VCaP (cell line): ENCODE data around the gene ZBTB16.

Experiments used
- H3K27ac ChIP-seq: fragments of 450-650 bp; 2 replicates; pipeline ENCODE4 v1.5.1; 2017
- TF ChIP-seq, protein P1 (sequence below): fragments of 450-650 bp; conservative IDR thresholded peaks from 2 replicates; pipeline ENCODE4 v1.5.1; 2017; ENCODE audit warnings: mild to moderate bottlenecking, moderate library complexity

The ZBTB16 gene

DNA sequence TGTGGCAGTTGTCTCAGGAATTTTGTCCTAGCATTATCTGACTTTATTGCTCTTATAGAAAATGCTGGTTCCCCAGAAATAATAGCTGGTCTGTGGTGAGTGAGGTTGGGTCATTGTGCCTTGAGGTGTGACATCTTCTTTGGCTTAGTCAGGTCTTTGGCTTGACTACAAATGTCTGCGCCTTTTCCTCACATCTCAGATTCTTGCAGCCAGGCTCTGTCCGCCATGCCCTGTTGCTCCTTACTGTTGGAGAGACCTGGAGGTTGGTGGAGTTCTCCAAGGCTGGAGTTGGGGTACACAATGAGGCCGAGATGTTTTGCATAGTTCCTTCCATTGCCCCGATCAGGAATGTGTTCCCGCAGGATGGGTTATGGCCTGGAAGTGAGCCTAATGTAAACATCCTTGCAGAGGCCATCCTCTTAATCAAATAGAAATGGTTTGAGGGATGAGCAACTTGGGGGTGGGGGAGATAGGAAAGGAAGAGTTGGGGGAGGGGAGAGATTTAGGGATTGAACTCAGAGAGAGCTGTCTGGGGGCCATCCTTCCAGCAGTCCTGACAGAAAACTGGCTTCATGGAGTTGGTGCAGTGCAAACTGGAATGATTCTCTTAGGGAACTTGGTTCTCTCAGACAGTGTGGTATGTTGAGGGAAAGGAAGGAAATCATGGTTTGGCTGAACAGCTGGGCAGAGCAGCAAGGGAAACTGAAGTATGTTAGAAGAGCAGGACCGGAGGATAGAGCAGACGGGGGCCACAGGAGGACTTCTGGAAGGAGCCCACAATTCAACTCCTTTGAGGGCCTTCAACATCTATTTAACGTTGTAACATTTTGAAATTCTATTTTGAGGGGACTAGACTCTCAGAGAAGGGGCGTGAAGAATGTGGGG is 49.9 kb downstream of the ZBTB16 start:
- TF ChIP-seq, protein P1, sequence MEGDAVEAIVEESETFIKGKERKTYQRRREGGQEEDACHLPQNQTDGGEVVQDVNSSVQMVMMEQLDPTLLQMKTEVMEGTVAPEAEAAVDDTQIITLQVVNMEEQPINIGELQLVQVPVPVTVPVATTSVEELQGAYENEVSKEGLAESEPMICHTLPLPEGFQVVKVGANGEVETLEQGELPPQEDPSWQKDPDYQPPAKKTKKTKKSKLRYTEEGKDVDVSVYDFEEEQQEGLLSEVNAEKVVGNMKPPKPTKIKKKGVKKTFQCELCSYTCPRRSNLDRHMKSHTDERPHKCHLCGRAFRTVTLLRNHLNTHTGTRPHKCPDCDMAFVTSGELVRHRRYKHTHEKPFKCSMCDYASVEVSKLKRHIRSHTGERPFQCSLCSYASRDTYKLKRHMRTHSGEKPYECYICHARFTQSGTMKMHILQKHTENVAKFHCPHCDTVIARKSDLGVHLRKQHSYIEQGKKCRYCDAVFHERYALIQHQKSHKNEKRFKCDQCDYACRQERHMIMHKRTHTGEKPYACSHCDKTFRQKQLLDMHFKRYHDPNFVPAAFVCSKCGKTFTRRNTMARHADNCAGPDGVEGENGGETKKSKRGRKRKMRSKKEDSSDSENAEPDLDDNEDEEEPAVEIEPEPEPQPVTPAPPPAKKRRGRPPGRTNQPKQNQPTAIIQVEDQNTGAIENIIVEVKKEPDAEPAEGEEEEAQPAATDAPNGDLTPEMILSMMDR = no peak
- peak overlapping the region; percentile 72 for H3K27ac ChIP-seq

DNA sequence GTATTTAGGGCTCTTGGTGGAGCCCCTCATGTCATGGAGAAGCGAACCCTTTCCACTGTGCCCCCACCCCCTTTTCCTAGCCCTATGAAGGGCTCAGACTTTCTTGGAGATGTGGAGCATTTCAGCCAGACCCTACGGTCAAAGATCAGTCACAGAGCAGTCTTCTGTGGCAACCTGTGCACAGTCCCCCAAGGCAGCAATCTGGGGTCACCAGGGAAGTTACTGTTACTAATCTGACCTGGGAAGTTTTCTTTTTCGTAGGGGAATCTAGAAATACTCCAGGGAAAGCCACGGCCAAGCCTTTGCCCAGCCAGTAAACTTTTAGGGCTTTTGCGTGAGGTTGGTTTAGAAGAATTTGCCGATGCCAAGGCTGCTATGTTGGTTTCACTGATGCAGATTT is 50.6 kb downstream of the ZBTB16 start:
- TF ChIP-seq, protein P1 = no peak
- H3K27ac ChIP-seq = peak overlapping the region; percentile 72

DNA sequence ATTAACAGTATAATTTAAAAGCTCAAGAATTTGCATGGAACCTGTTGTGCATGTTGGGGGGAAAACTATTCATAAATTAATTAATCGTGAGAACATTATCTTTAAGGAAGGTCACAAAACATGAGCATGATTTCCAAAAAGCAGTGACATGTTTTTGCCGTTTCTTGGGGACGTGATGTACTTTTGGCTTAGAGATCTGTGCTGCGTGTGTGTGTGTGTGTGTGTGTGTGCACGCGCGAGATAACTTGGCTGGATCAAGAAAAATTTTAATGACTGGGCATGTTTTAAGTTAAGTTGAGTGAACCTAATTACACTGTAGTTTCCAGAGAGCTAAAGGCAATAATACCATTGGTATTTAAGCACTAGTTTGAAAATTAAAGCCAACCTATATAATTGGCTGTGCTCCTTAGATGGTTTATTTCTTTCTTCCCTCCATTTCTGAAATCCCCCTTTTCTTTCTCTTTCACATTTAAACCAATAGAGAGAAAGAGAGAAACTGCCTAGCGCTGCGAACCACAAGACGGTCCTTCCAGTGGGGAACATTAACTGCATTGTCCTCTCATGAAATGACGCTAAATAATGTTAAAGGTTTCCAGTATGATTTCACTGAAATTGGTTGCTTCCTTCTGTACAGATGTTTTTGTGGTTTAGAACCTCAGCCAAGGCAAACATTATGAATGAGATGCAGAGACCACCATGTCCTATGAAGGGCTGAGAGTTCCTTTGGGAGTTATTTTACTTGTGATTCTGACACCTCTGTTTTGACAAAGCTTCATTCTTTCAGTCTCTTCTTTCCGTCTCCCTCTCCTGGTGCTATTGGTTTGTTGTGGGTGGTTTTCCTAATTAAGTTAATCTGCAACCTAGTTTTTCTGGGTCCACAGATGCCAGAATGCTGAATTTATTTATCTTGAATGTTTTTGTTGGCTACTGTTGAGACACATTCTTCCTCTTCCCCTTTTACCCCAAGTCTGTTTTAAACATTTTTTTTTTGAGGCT is 51.7 kb downstream of the ZBTB16 start:
- peak overlapping the region; percentile 72 for H3K27ac ChIP-seq
- TF ChIP-seq, protein P1 = no peak

DNA sequence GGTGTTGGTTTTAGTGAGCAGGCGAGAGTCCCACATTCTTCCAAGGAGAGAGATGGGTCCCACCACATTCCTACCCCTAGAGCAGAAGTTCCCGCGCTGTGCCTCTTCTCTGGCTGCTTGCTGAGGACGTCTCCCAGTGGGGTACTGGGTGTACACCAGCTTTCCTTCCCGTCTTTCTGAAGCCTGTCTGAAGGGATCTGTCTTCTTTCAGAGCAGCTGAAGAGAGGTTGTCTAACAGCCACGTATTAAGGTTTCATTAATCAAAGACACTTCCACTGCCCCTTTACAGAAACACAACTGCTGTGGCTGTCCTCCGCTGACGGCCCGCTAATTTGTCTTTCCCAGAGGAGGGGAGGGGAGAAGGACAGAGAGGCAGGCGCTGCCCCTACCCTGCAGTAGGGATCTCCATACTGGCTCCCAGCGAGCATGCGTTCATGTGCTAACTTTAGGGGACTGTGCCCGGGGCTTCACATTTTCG is 56.0 kb downstream of the ZBTB16 start:
- TF ChIP-seq, protein P1 = no peak
- H3K27ac ChIP-seq = no peak overlapping the region; the same call in 1 of the 2 replicates

DNA sequence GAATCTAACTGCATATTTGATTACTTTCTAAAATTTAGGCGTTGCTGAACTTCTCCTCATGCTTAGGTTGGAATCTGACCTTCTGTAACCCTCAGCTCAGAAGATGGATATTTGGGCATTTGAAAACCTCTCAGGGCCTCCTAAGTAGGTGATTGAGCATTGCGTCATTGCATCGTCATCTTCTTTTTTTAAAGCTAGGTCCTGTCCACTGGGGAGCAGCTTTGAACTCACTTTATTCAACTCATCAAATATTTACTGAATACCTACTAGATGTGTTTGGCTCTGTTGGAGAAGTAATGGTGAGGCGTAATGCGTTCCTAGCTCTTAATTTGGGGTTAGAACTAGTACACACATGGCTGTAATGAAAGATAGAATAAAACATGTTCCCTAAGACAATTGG is 56.8 kb downstream of the ZBTB16 start:
- no peak overlapping the region for H3K27ac ChIP-seq
- TF ChIP-seq, protein P1 = no peak

DNA sequence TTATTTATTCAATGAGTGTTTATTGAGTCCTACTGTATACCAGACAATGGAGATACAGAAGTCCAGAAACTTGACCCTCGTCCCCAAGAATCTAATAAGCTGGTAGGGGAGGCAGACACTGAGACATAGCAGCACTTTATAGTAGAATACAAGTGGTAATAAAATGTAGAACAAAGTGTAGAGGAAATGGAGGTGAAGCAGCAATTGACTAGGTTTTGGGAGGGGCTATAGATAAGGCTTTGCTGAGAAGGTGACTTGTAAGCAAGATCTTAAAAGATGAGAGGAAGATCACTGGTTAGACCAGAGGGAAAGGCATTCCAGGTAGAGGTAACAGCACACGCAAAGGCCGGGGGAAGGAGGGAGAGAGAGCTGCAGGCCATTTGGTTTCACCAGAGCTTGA is 57.3 kb downstream of the ZBTB16 start:
- TF ChIP-seq, protein P1 = no peak
- H3K27ac ChIP-seq = no peak overlapping the region; the same call in 1 of the 2 replicates

DNA sequence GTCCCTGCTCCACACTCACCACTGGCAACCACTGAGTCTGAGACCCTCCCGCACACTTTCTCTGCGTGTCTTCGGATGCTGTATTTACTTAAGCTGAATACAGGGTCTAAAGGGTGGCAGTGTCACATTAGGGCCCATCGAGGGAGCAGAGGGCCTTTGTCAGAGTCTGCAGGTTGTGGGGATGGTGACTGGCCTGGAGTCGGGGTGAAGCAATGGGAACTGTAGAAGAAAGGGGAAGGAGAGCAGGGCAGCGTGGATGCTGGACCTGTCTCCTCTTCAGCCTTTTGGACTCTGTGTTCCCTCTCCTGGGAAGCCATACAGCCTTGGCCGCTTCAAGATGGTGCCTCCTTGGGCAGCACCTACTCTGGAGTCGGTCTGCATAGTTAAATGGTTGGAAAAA is 61.1 kb downstream of the ZBTB16 start:
- TF ChIP-seq, protein P1 = no peak
- peak overlapping the region; percentile 86 for H3K27ac ChIP-seq
